Measurements from ENCODE around the gene KRTAP21-3.
"Not testable (repeated sequence)": the region's sequence is repeated elsewhere in the genome, so short reads cannot be mapped to it uniquely, and the experiment has no call there.

The KRTAP21-3 gene

GRCh38 chr21:30718239-30718909, at the start of gene KRTAP21-3:
KRTAP21-3 (minus strand) TSS chr21:30718777; CDS start chr21:30718759, 18 bp downstream.
- H3K4me3 ChIP-seq (ENCODE audit: low read depth, low read length) = no peak within 1 kb of the TSS
- no peaks in the 10 kb centered on the region for H3K36me3 ChIP-seq (ENCODE audit: control insufficient read depth, insufficient read depth, low read length)
- no peak within 1 kb of the TSS for H3K27ac ChIP-seq (ENCODE audit: low read depth, low read length)
- H3K4me1 ChIP-seq (ENCODE audit: control insufficient read depth, insufficient read depth, low read length) = no peaks in the 10 kb centered on the region
- no peaks in the 10 kb centered on the region for H3K27me3 ChIP-seq (ENCODE audit: control insufficient read depth, insufficient read depth, low read length)
- no peak within 1 kb of the TSS for H3K9ac ChIP-seq (ENCODE audit: low read length)
- no peaks in the 10 kb centered on the region for H3K9me3 ChIP-seq (ENCODE audit: control insufficient read depth, insufficient read depth, low read depth, low read length)

- no peaks in the 10 kb centered on the region for H3K36me3 ChIP-seq (ENCODE audit: control insufficient read depth, insufficient read depth, low read length)
- H3K27ac ChIP-seq (ENCODE audit: low read depth, low read length) = no peak overlapping the region
- no peak overlapping the region for H3K4me3 ChIP-seq (ENCODE audit: low read depth, low read length)
- H3K4me1 ChIP-seq (ENCODE audit: control insufficient read depth, insufficient read depth, low read length) = no peaks in the 10 kb centered on the region
- H3K9me3 ChIP-seq (ENCODE audit: control insufficient read depth, insufficient read depth, low read depth, low read length) = no peaks in the 10 kb centered on the region
- no peak overlapping the region for H3K9ac ChIP-seq (ENCODE audit: low read length)
- no peaks in the 10 kb centered on the region; the same call in 1 of the 2 replicates for H3K27me3 ChIP-seq (ENCODE audit: control insufficient read depth, insufficient read depth, low read length)
Observed at GRCh38 chr21:30760776-30761175, 42.2 kb upstream of the KRTAP21-3 start.

- H3K27ac ChIP-seq (ENCODE audit: low read depth, low read length) = no peak overlapping the region
- no peaks in the 10 kb centered on the region for H3K36me3 ChIP-seq (ENCODE audit: control insufficient read depth, insufficient read depth, low read length)
- H3K9ac ChIP-seq (ENCODE audit: low read length) = no peak overlapping the region
- H3K4me1 ChIP-seq (ENCODE audit: control insufficient read depth, insufficient read depth, low read length) = no peaks in the 10 kb centered on the region
- H3K27me3 ChIP-seq (ENCODE audit: control insufficient read depth, insufficient read depth, low read length) = no peaks in the 10 kb centered on the region; the same call in 1 of the 2 replicates
- H3K4me3 ChIP-seq (ENCODE audit: low read depth, low read length) = no peak overlapping the region
- no peaks in the 10 kb centered on the region for H3K9me3 ChIP-seq (ENCODE audit: control insufficient read depth, insufficient read depth, low read depth, low read length)
Observed at GRCh38 chr21:30758306-30758705, 39.7 kb upstream of the KRTAP21-3 start.

GRCh38 chr21:30755328-30755727, 36.8 kb upstream of the KRTAP21-3 start, which contains the start of gene KRTAP21-1:
KRTAP21-1 (minus strand) TSS chr21:30755428; CDS start chr21:30755378, 50 bp downstream.
- H3K4me1 ChIP-seq (ENCODE audit: control insufficient read depth, insufficient read depth, low read length); H3K27ac ChIP-seq (ENCODE audit: low read depth, low read length); H3K4me3 ChIP-seq (ENCODE audit: low read depth, low read length); H3K9ac ChIP-seq (ENCODE audit: low read length); H3K36me3 ChIP-seq (ENCODE audit: control insufficient read depth, insufficient read depth, low read length); H3K9me3 ChIP-seq (ENCODE audit: control insufficient read depth, insufficient read depth, low read depth, low read length); H3K27me3 ChIP-seq (ENCODE audit: control insufficient read depth, insufficient read depth, low read length): not testable (repeated sequence)

GRCh38 chr21:30747159-30747558, 28.6 kb upstream of the KRTAP21-3 start, which contains the start of gene KRTAP21-2:
KRTAP21-2 (minus strand) TSS chr21:30747259; CDS start chr21:30747202, 57 bp downstream.
- Histone ChIP-seq H3K27ac (ENCODE audit: low read depth, low read length) (no peak within 1 kb of the TSS), H3K4me3 (ENCODE audit: low read depth, low read length) (no peak within 1 kb of the TSS), H3K27me3 (ENCODE audit: control insufficient read depth, insufficient read depth, low read length) (no peaks in the 10 kb centered on the region), H3K9me3 (ENCODE audit: control insufficient read depth, insufficient read depth, low read depth, low read length) (no peaks in the 10 kb centered on the region), H3K9ac (ENCODE audit: low read length) (no peak within 1 kb of the TSS), H3K36me3 (ENCODE audit: control insufficient read depth, insufficient read depth, low read length) (no peaks in the 10 kb centered on the region), H3K4me1 (ENCODE audit: control insufficient read depth, insufficient read depth, low read length) (no peaks in the 10 kb centered on the region)

- no peaks in the 10 kb centered on the region for H3K9me3 ChIP-seq (ENCODE audit: control insufficient read depth, insufficient read depth, low read depth, low read length)
- H3K9ac ChIP-seq (ENCODE audit: low read length) = no peak overlapping the region
- no peak overlapping the region for H3K4me3 ChIP-seq (ENCODE audit: low read depth, low read length)
- no peaks in the 10 kb centered on the region for H3K36me3 ChIP-seq (ENCODE audit: control insufficient read depth, insufficient read depth, low read length)
- H3K4me1 ChIP-seq (ENCODE audit: control insufficient read depth, insufficient read depth, low read length) = no peaks in the 10 kb centered on the region
- H3K27me3 ChIP-seq (ENCODE audit: control insufficient read depth, insufficient read depth, low read length) = no peaks in the 10 kb centered on the region
- H3K27ac ChIP-seq (ENCODE audit: low read depth, low read length) = no peak overlapping the region
Observed at GRCh38 chr21:30740462-30740861, 21.9 kb upstream of the KRTAP21-3 start.

GRCh38 chr21:30733026-30733425, 14.4 kb upstream of the KRTAP21-3 start:
- H3K9me3 ChIP-seq (ENCODE audit: control insufficient read depth, insufficient read depth, low read depth, low read length) = no peaks in the 10 kb centered on the region
- H3K36me3 ChIP-seq (ENCODE audit: control insufficient read depth, insufficient read depth, low read length) = no peaks in the 10 kb centered on the region
- H3K9ac ChIP-seq (ENCODE audit: low read length) = no peak overlapping the region
- H3K27me3 ChIP-seq (ENCODE audit: control insufficient read depth, insufficient read depth, low read length) = no peaks in the 10 kb centered on the region
- no peak overlapping the region for H3K27ac ChIP-seq (ENCODE audit: low read depth, low read length)
- no peak overlapping the region for H3K4me3 ChIP-seq (ENCODE audit: low read depth, low read length)
- H3K4me1 ChIP-seq (ENCODE audit: control insufficient read depth, insufficient read depth, low read length) = no peaks in the 10 kb centered on the region

- no peak overlapping the region for H3K4me3 ChIP-seq (ENCODE audit: low read depth, low read length)
- H3K36me3 ChIP-seq (ENCODE audit: control insufficient read depth, insufficient read depth, low read length) = no peaks in the 10 kb centered on the region
- no peaks in the 10 kb centered on the region for H3K27me3 ChIP-seq (ENCODE audit: control insufficient read depth, insufficient read depth, low read length)
- no peak overlapping the region for H3K9ac ChIP-seq (ENCODE audit: low read length)
- H3K27ac ChIP-seq (ENCODE audit: low read depth, low read length) = no peak overlapping the region
- no peaks in the 10 kb centered on the region for H3K9me3 ChIP-seq (ENCODE audit: control insufficient read depth, insufficient read depth, low read depth, low read length)
- H3K4me1 ChIP-seq (ENCODE audit: control insufficient read depth, insufficient read depth, low read length) = no peaks in the 10 kb centered on the region
Observed at GRCh38 chr21:30726726-30727125, 8.1 kb upstream of the KRTAP21-3 start.

GRCh38 chr21:30719401-30719800, 824 bp upstream of the KRTAP21-3 start:
- Histone ChIP-seq H3K27me3 (ENCODE audit: control insufficient read depth, insufficient read depth, low read length) (no peaks in the 10 kb centered on the region), H3K4me3 (ENCODE audit: low read depth, low read length) (no peak overlapping the region), H3K9ac (ENCODE audit: low read length) (no peak overlapping the region), H3K36me3 (ENCODE audit: control insufficient read depth, insufficient read depth, low read length) (no peaks in the 10 kb centered on the region), H3K9me3 (ENCODE audit: control insufficient read depth, insufficient read depth, low read depth, low read length) (no peaks in the 10 kb centered on the region), H3K27ac (ENCODE audit: low read depth, low read length) (no peak overlapping the region), H3K4me1 (ENCODE audit: control insufficient read depth, insufficient read depth, low read length) (no peaks in the 10 kb centered on the region)

- Histone ChIP-seq H3K9ac (ENCODE audit: low read length) (no peak overlapping the region), H3K27me3 (ENCODE audit: control insufficient read depth, insufficient read depth, low read length) (no peaks in the 10 kb centered on the region), H3K36me3 (ENCODE audit: control insufficient read depth, insufficient read depth, low read length) (no peaks in the 10 kb centered on the region), H3K9me3 (ENCODE audit: control insufficient read depth, insufficient read depth, low read depth, low read length) (no peaks in the 10 kb centered on the region; the same call in 1 of the 2 replicates), H3K4me3 (ENCODE audit: low read depth, low read length) (no peak overlapping the region), H3K27ac (ENCODE audit: low read depth, low read length) (no peak overlapping the region), H3K4me1 (ENCODE audit: control insufficient read depth, insufficient read depth, low read length) (no peaks in the 10 kb centered on the region)
Observed at GRCh38 chr21:30717105-30717504, 1.5 kb downstream of the KRTAP21-3 start.

- Histone ChIP-seq H3K4me3 (ENCODE audit: low read depth, low read length) (no peak overlapping the region), H3K4me1 (ENCODE audit: control insufficient read depth, insufficient read depth, low read length) (no peaks in the 10 kb centered on the region), H3K27ac (ENCODE audit: low read depth, low read length) (no peak overlapping the region)
Observed at GRCh38 chr21:30714946-30715345, 3.6 kb downstream of the KRTAP21-3 start.

More at GRCh38 chr21:30714946-30715345, 3.6 kb downstream of the KRTAP21-3 start:
- H3K27me3 ChIP-seq (ENCODE audit: control insufficient read depth, insufficient read depth, low read length) = no peaks in the 10 kb centered on the region
- no peak overlapping the region for H3K9ac ChIP-seq (ENCODE audit: low read length)
- H3K9me3 ChIP-seq (ENCODE audit: control insufficient read depth, insufficient read depth, low read depth, low read length) = no peaks in the 10 kb centered on the region; the same call in 1 of the 2 replicates
- H3K36me3 ChIP-seq (ENCODE audit: control insufficient read depth, insufficient read depth, low read length) = no peaks in the 10 kb centered on the region
